Mucosa of stomach (tissue), 1 donor: ENCODE data around the gene STH.
"Not testable (repeated sequence)": the region's sequence is repeated elsewhere in the genome, so short reads cannot be mapped to it uniquely, and the experiment has no call there.

ENCODE experiments used
- H3K27me3 ChIP-seq: one replicate; pipeline ENCODE4 v1.7.0; 2013; ENCODE audit warnings: mild to moderate bottlenecking, low read length; ENCODE audit not compliant: control insufficient read depth, insufficient read depth
- H3K36me3 ChIP-seq: one replicate; pipeline ENCODE4 v1.7.0; 2013; ENCODE audit warnings: low read length; ENCODE audit not compliant: control insufficient read depth, insufficient read depth
- H3K4me1 ChIP-seq: one replicate; pipeline ENCODE4 v1.7.0; 2013; ENCODE audit warnings: mild to moderate bottlenecking, low read length; ENCODE audit not compliant: control insufficient read depth, insufficient read depth
- H3K4me3 ChIP-seq: one replicate; pipeline ENCODE4 v1.7.0; 2013; ENCODE audit warnings: low read length
- H3K9ac ChIP-seq: one replicate; pipeline ENCODE4 v1.7.0; 2013; ENCODE audit warnings: mild to moderate bottlenecking, low read length, moderate library complexity
- H3K9me3 ChIP-seq: one replicate; pipeline ENCODE4 v1.7.0; 2013; ENCODE audit warnings: mild to moderate bottlenecking, low read length, moderate library complexity; ENCODE audit not compliant: control insufficient read depth
- donor health status: Pancreatic carcinoma.

STH gene, protein sequence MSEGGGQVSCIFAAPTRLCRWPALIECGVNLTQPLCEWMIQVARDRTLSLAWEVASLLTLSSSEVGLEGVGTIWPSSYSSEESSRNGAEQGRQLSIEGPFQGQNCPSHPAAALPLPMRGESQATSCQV

DNA sequence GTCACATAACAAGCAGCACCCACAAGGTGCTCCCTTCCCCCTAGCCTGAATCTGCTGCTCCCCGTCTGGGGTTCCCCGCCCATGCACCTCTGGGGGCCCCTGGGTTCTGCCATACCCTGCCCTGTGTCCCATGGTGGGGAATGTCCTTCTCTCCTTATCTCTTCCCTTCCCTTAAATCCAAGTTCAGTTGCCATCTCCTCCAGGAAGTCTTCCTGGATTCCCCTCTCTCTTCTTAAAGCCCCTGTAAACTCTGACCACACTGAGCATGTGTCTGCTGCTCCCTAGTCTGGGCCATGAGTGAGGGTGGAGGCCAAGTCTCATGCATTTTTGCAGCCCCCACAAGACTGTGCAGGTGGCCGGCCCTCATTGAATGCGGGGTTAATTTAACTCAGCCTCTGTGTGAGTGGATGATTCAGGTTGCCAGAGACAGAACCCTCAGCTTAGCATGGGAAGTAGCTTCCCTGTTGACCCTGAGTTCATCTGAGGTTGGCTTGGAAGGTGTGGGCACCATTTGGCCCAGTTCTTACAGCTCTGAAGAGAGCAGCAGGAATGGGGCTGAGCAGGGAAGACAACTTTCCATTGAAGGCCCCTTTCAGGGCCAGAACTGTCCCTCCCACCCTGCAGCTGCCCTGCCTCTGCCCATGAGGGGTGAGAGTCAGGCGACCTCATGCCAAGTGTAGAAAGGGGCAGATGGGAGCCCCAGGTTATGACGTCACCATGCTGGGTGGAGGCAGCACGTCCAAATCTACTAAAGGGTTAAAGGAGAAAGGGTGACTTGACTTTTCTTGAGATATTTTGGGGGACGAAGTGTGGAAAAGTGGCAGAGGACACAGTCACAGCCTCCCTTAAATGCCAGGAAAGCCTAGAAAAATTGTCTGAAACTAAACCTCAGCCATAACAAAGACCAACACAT lies at the start of gene STH:
TSS of gene STH (plus strand) at position 264 of the 913 bp plus-strand sequence. CDS start at position 294, 30 bp downstream.
- H3K4me1 ChIP-seq: peaks cover 9% of the 10 kb centered on the region

DNA sequence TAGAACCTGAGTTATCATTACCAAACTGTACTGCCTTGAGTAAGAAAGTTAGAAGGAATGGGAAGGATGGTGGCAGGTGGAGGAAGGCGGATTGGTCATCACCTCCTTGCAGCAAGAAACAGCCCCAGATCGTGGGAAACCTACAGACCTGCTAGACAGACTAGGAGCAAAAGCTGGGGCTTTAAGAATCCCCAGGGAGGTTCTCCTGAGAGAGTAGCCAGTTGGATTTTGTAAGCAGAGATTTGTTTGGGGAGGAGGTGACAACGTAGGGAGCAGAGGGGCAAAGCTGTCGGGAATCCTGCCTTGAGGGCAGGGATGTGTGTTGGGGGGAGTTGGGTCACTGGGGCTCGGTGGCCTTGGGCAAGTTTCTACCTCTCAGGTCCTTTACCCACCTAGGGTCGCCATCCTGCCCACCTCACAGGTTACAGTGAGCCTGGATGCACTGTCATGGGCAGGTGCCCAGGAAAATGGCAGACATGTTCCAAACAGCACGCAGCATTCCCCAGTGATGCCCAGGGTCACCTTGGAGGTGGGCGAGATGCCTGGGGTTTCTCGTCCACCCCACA lies 49.2 kb upstream of the STH start:
- Histone ChIP-seq H3K36me3 (no peaks in the 10 kb centered on the region), H3K9me3 (no peaks in the 10 kb centered on the region), H3K4me3 (no peak overlapping the region), H3K27me3 (peaks cover 24% of the 10 kb centered on the region), H3K9ac (no peak overlapping the region), H3K4me1 (peaks cover 10% of the 10 kb centered on the region)

More for the DNA sequence above, at the start of gene STH:
- Histone ChIP-seq H3K9me3 (no peaks in the 10 kb centered on the region), H3K27me3 (no peaks in the 10 kb centered on the region), H3K36me3 (no peaks in the 10 kb centered on the region), H3K9ac (no peak within 1 kb of the TSS), H3K4me3 (no peak within 1 kb of the TSS)

DNA sequence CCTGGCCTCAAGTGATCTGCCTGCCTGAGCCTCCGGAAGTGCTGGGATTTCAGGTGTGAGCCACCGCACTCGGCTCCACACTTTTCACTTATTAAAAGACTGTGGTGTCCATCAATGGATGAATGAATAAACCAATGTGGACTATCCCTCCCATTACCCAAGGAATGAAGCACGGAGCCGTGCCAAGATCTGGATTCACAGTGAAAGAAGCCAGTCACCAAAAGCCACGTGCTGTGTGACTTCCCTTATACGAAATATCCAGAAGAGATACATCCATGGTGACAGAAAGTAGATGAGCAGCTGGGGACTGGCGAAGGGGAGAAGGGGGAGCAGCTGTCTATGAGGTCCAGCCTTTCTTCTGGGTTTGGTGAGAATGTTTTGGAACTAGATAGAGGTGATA lies 48.2 kb upstream of the STH start:
- Histone ChIP-seq H3K4me1 (peaks cover 10% of the 10 kb centered on the region), H3K4me3 (no peak overlapping the region), H3K36me3 (no peaks in the 10 kb centered on the region), H3K9me3 (no peaks in the 10 kb centered on the region), H3K27me3 (peaks cover 21% of the 10 kb centered on the region), H3K9ac (no peak overlapping the region)

DNA sequence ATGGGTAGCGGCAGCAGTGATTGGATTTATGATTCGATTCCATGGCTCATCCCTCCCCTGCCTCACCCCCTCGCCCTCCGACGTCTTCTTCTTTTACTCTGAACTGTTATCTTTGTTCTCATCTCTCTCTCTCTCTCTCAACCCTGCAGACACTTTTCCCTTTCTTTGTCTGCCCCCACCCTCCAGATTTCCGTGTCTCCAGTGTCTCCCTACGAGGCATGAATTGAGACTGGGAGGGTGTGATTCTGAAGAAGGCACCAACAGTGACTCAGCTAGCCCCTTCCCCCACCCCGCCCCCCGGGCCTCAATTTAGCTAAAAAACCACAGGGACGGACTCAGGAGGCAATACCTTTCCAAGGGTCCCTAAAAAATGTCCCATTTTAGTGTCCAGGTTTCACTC lies 47.6 kb upstream of the STH start:
- Histone ChIP-seq H3K4me3 (no peak overlapping the region), H3K27me3 (peaks cover 21% of the 10 kb centered on the region), H3K4me1 (peaks cover 10% of the 10 kb centered on the region), H3K36me3 (no peaks in the 10 kb centered on the region), H3K9ac (no peak overlapping the region), H3K9me3 (no peaks in the 10 kb centered on the region)

DNA sequence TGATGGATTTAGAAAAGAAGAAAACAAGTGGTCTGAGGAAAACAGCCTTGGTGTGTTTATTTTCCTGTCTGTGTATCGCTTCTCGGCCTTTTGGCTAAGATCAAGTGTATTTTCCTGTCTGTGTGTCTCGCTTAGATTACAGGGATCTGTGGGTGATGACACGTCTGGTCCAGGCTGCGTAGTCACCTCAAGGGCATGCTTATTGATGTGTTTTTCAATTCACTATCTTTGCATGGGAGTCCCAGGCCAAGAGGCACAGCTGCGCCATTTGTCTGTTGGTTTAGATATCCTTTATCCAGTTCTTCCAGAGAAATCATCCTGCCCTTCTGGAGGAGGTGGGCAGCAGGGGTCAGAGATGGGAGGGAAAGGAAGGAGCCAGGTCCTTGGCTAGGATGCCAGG lies 47.1 kb upstream of the STH start:
- Histone ChIP-seq H3K27me3 (peaks cover 21% of the 10 kb centered on the region), H3K36me3 (no peaks in the 10 kb centered on the region), H3K4me1 (peaks cover 10% of the 10 kb centered on the region), H3K9me3 (no peaks in the 10 kb centered on the region), H3K4me3 (no peak overlapping the region), H3K9ac (no peak overlapping the region)

DNA sequence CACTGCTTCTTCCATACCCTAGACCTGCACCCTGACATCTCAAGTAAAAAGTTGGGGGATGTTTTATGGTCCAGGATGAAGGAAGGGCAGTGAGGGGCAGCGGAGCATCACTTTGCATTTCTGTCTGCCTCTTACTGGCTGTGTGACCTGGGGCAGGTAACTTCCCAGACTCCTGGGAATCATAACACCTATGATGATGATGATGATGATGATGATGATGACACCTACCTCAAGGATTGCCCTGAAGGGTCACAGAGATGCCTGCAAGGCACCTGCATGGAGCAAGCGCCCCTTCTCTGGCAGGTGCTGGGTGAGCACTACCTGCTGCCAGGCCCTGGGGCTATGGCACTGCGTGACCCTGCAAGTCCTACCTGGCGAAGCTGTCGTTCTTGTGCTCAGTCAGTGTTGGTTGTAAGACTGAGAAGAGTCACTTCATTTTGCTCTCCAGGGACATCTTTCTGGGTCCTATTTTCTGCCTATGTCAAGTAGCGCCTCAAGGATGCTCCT lies 46.2 kb upstream of the STH start:
- Histone ChIP-seq H3K9ac (no peak overlapping the region), H3K4me1 (peaks cover 10% of the 10 kb centered on the region), H3K27me3 (peaks cover 21% of the 10 kb centered on the region), H3K36me3 (no peaks in the 10 kb centered on the region), H3K4me3 (no peak overlapping the region), H3K9me3 (no peaks in the 10 kb centered on the region)

DNA sequence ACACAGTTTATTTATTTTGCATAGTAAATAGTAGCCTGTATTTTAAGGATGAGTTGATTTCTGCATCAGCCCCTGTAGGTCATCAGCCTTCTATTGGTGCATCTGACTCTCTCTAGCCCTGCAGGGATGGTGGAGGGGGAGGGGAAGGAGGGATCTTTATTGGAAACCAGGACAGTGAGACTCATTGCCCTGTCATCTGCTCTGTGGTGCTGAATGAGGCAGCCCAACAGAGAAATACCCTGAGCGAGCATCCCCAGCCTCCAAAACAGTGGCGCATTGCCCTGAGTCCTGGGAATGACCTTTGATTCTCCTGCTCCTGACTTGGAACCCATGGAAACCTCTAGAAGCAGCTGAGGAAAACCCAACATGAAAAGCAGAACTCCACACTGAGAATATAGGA lies 45.5 kb upstream of the STH start:
- Histone ChIP-seq H3K9ac (no peak overlapping the region), H3K4me3 (no peak overlapping the region), H3K36me3 (no peaks in the 10 kb centered on the region), H3K27me3 (peaks cover 18% of the 10 kb centered on the region), H3K4me1 (peaks cover 8% of the 10 kb centered on the region), H3K9me3 (no peaks in the 10 kb centered on the region)

DNA sequence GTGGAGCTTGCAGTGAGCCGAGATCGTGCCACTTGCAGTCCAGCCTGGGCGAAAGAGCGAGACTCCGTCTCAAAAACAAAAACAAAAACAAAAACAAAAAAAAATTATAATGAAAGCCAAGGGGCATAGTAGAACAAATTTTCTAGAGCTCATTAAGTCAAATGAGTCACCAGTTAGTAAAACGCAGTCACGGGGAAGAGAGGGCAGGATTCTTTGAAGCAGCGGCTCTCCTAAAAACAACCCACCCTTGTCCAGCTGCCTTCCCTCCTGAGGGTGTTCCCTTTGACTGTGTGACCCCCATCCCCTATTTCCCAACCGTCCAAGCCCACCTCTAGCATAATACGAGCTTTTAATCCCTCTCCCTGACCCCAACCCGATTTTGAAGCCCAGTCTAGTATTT lies 44.1 kb upstream of the STH start:
- Histone ChIP-seq H3K4me3 (no peak overlapping the region), H3K4me1 (no peaks in the 10 kb centered on the region), H3K9me3 (no peaks in the 10 kb centered on the region), H3K36me3 (no peaks in the 10 kb centered on the region), H3K27me3 (peaks cover 5% of the 10 kb centered on the region), H3K9ac (no peak overlapping the region)

DNA sequence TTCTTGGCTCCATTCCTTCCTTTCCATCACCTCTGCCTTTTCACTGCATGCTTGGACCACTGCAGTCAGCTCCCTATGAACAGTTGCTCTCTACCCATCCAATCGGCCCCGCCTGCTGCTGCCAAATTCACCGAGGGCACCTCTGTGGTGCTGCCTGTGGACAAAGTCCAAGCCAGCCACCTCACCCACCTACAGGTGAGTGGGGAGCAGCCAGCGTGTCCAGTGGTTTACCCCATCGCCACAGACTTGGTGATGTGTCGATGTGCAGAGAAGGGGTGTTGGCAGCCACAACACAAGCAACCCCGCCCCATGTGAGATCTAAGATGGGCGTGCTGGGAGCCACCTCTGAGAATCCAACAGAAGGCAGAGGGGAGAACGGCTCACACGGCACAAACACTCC lies 43.7 kb upstream of the STH start:
- Histone ChIP-seq H3K36me3 (no peaks in the 10 kb centered on the region), H3K4me1 (no peaks in the 10 kb centered on the region), H3K9ac (no peak overlapping the region), H3K27me3 (peaks cover under 1% of the 10 kb centered on the region), H3K4me3 (no peak overlapping the region), H3K9me3 (no peaks in the 10 kb centered on the region)

DNA sequence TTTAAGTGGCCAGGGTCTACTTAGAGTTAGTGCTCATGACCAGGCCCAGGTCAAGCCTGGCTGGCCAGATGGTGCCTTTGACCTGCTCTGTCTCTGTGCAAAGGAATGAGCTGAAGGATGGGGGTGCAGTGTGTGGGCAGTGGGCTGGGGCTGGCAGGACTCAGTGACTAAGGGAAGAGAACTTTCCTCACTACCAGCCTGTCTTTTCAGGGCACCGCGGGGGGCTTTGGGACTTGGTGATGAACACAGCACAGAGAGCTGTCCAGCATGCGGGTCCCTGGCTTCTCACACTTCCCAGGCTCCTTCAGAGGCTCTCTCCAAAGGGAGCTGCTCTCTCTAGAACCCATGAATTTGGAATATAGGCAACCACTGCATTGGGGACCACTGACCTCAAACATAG lies 43.0 kb upstream of the STH start:
- Histone ChIP-seq H3K4me3 (no peak overlapping the region), H3K27me3 (no peaks in the 10 kb centered on the region), H3K9me3 (no peaks in the 10 kb centered on the region), H3K9ac (no peak overlapping the region), H3K36me3 (no peaks in the 10 kb centered on the region), H3K4me1 (no peaks in the 10 kb centered on the region)

DNA sequence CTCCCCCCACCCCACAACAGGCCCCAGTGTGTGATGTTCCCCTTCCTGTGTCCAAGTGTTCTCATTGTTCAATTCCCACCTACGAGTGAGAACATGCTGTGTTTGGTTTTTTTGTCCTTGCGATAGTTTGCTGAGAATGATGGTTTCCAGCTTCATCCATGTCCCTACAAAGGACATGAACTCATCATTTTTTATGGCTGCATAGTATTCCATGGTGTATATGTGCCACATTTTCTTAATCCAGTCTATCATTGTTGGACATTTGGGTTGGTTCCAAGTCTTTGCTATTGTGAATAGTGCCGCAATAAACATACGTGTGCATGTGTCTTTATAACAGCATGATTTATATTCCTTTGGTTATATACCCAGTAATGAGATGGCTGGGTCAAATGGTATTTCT lies 42.3 kb upstream of the STH start:
- not testable (repeated sequence) for H3K36me3 ChIP-seq, H3K4me1 ChIP-seq, H3K27me3 ChIP-seq, H3K9ac ChIP-seq, H3K4me3 ChIP-seq, H3K9me3 ChIP-seq

DNA sequence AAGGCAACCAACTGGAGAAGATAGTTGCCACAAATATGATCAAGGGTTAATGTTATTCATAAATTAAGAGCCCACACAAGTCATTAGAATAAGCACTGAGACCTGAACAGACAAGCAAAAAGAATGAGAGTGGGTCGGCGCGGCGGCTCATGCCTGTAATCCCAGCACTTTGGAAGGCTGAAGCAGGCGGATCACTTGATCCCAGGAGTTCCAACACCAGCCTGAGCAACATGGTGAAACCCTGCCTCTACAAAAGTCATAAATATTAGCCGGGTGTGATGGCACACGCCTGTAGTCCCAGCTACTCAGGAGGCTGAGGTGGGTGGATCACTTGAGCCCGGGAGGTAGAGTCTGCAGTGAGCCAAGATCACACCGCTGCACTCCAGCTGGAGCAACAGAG lies 40.7 kb upstream of the STH start:
- H3K9me3 ChIP-seq: no peaks in the 10 kb centered on the region
- H3K4me1 ChIP-seq: no peaks in the 10 kb centered on the region
- H3K36me3 ChIP-seq: no peaks in the 10 kb centered on the region

More for the DNA sequence above, 40.7 kb upstream of the STH start:
- Histone ChIP-seq H3K9ac (no peak overlapping the region), H3K4me3 (no peak overlapping the region), H3K27me3 (no peaks in the 10 kb centered on the region)
